Subcutaneous abdominal adipose tissue (tissue), 5 donors: ENCODE measurements around the gene RBM22.
A peak's percentile ranks its signal among the peaks of the same experiment; 100 is the strongest.
"Not testable (repeated sequence)": the region's sequence is repeated elsewhere in the genome, so short reads cannot be mapped to it uniquely, and the experiment has no call there.

ENCODE experiments used
- H3K27ac ChIP-seq: one replicate; pipeline ENCODE4 v1.7.0; 2013; ENCODE audit warnings: low read depth, mild to moderate bottlenecking, inconsistent platforms, low read length, moderate library complexity
- H3K27me3 ChIP-seq, 5 donors: one replicate each; pipeline ENCODE4 v1.7.0; 2013; ENCODE audit warnings: low read length in 5 of 5, inconsistent platforms in 1 of 5; ENCODE audit not compliant: control insufficient read depth in 5 of 5, insufficient read depth in 4 of 5
- H3K36me3 ChIP-seq, 5 donors: one replicate each; pipeline ENCODE4 v1.7.0; 2013; ENCODE audit warnings: low read length in 5 of 5; ENCODE audit not compliant: control insufficient read depth in 5 of 5, insufficient read depth in 5 of 5
- H3K4me1 ChIP-seq, 5 donors: one replicate each; pipeline ENCODE4 v1.7.0; 2013; ENCODE audit warnings: low read length in 5 of 5, mild to moderate bottlenecking in 3 of 5, moderate library complexity in 1 of 5; ENCODE audit not compliant: control insufficient read depth in 5 of 5, insufficient read depth in 5 of 5
- H3K4me3 ChIP-seq, 5 donors: one replicate each; pipeline ENCODE4 v1.7.0; 2013; ENCODE audit warnings: low read length in 5 of 5, low read depth in 1 of 5
- H3K9ac ChIP-seq, 5 donors: one replicate each; pipeline ENCODE4 v1.7.0; 2013; ENCODE audit warnings: low read length in 5 of 5, mild to moderate bottlenecking in 4 of 5, moderate library complexity in 3 of 5
- H3K9me3 ChIP-seq, 5 donors: one replicate each; pipeline ENCODE4 v1.7.0; 2013; ENCODE audit warnings: low read length in 5 of 5; ENCODE audit not compliant: control insufficient read depth in 5 of 5
- donor health status: healthy.
- donor health status: healthy.
- donor health status: healthy.
- donor health status: healthy.
- donor health status: healthy.

The RBM22 gene

DNA sequence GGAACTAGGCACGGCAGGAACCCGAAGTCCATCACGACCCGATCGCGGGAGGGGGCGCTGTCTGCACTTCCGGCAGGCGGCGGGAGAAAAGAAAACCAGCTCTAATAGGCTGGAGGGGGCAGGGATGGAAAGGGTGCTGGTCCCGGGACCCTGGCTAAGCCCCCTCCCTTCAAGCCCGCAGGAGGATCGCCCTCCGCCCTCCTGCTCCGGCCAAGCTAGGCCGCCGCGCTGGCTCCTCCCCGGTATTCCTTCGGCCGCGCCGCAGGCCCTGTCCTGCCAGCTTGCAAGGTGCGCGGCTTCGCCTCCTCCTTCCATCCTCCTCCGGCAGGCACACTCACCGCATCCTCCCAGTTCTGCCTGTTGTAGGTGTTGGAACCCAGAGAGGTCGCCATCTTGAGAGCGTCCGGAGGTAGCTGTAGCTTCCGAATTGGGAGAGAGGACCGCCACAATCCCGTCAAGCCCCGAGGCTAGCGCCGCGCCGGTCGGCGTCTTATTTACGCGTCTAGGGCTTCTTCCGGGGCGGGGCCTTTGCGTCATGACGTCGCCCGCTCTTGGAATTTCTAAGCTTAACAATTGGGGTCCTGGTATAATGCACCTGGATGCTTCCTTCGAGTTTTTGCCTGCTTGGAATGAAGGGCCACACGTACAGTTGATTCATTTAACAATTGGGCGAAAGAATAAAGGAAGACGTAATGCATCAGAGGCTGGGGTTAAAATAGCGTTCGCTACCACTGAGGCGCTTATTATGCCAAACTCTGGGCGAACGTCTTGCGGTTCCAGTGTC, at the start of gene RBM22:
TSS of gene RBM22 (minus strand) at position 469 of the 784 bp plus-strand sequence. CDS start at position 392, 77 bp downstream.
- Histone ChIP-seq H3K36me3 (peaks cover 13 to 31% (median 29%) of the 10 kb centered on the region in 5 donors), H3K9me3 (no peaks in the 10 kb centered on the region), H3K9ac (peak within 1 kb of the TSS; percentile 91 to 97 (median 95)), H3K4me1 (peaks cover 0 to 22% (median 19%) of the 10 kb centered on the region in 5 donors), H3K4me3 (peak within 1 kb of the TSS; percentile 94 to 100 (median 99)), H3K27me3 (no peaks in the 10 kb centered on the region), H3K27ac (peak within 1 kb of the TSS; percentile 91)

DNA sequence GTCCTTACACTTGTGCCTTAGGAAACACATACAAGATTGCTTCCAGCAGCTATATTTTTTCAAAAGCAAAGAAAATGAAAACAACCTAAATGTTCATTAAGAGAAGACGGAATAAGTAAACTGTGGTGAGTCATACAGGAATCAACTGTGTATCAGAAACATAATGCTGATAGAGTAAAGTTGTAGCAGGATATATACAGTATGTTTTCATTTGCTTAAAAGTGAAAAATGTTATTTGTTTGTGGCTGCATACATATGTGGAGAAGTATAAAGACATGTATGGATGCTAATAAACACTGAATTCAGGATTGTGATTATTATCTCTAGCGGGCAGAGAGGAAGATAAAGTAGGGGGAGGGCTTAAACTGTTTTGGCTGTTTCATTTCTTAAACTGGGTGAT, 49.6 kb upstream of the RBM22 start:
- Histone ChIP-seq H3K27me3 (no peaks in the 10 kb centered on the region), H3K9me3 (no peaks in the 10 kb centered on the region), H3K4me1 (peaks cover 0 to 13% (median 3%) of the 10 kb centered on the region in 5 donors), H3K4me3 (no peak overlapping the region), H3K27ac (no peak overlapping the region), H3K9ac (peak overlapping the region in 1 of 5 donors; percentile 20), H3K36me3 (peaks cover 28 to 39% (median 37%) of the 10 kb centered on the region in 5 donors)

DNA sequence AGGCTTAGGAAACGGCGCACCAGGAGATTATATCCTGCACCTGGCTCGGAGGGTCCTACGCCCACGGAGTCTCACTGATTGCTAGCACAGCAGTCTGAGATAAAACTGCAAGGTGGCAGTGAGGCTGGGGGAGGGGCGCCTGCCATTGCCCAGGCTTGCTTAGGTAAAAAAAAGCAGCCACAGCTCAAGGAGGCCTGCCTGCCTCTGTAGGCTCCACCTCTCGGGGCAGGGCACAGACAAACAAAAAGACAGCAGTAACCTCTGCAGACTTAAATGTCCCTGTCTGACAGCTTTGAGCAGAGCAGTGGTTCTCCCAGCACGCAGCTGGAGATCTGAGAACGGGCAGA, 42.3 kb upstream of the RBM22 start:
- H3K36me3 ChIP-seq, result peaks cover 6 to 14% (median 12%) of the 10 kb centered on the region in 5 donors
- not testable (repeated sequence) for H3K4me1 ChIP-seq, H3K27me3 ChIP-seq, H3K9ac ChIP-seq, H3K4me3 ChIP-seq, H3K27ac ChIP-seq, H3K9me3 ChIP-seq

GRCh38 chr5:150742455-150743141, 41.7 kb upstream of the RBM22 start:
- not testable (repeated sequence) for H3K4me3 ChIP-seq, H3K27me3 ChIP-seq, H3K9me3 ChIP-seq, H3K4me1 ChIP-seq
- Histone ChIP-seq H3K36me3 (peaks cover 6 to 14% (median 12%) of the 10 kb centered on the region in 5 donors), H3K9ac (peak overlapping the region in 1 of 5 donors; percentile 32), H3K27ac (peak overlapping the region; percentile 34)

DNA sequence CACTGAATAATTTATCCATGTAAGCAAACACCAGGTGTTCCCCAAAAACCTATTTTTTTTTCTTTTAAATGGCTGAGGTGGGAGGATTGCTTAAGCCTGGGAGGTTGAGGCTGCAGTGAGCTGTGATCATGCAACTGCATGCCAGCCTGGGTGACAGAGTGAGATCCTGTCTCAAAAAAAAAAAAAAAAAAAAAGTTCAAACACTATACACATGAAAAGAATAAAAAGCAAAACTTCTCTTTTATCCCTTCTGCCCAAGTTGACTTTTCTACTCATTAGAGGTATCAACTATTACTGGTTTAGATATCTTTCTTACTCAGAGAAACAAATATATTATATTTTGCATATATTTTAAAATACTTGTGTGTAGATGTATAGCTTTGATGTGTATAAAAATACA, 40.1 kb upstream of the RBM22 start:
- H3K4me3 ChIP-seq, result no peak overlapping the region
- H3K27ac ChIP-seq, result no peak overlapping the region
- H3K9ac ChIP-seq, result no peak overlapping the region
- H3K9me3 ChIP-seq, result peaks cover 0 to 2% (median 0%) of the 10 kb centered on the region in 5 donors
- H3K36me3 ChIP-seq, result peaks cover 6 to 14% (median 12%) of the 10 kb centered on the region in 5 donors
- H3K4me1 ChIP-seq, result peaks cover 0 to 9% (median 0%) of the 10 kb centered on the region in 5 donors
- no peaks in the 10 kb centered on the region for H3K27me3 ChIP-seq

GRCh38 chr5:150738862-150739261, 38.0 kb upstream of the RBM22 start:
- peaks cover 0 to 16% (median 10%) of the 10 kb centered on the region in 5 donors for H3K4me1 ChIP-seq

DNA sequence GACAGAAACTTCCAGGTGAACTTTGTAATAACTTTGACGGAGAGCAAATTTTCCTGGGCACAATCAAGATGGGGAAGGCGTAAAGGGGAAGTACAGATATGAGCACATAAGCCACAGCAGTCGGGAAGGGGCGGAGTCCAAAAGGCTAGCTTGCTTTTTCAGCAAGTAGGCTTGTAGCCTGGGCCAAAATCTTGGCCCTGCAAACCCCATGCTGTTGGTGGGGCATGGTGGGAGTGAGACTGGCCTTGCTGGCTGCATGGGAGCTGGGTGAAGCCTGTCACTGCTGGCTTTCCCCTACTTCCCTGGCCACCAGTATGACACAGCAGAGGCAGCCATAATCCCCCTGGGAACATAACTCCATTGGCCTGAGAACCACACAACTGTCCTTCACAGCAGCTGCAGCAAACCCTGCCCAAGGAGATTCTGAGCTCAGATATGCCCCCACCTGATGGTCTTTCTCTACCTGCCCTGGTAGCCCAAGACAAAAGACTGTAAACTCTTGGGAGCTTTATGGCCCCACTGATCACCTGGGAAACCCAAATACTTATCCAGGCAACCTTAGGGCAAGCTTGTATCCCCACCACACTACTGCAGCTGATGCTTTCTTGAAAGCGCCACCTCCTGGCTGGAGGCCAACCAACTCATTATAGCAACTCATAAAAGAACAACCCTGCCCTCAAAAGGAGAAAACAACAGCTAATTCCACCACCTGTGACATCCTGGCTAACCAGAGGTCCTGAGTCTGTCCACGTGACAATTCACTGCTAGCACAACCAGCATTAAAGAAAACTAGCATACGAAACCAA, 33.9 kb upstream of the RBM22 start:
- Histone ChIP-seq H3K4me3 (peak overlapping the region in 2 of 5 donors; percentile 7 to 43), H3K27ac (no peak overlapping the region), H3K9ac (peak overlapping the region in 1 of 5 donors; percentile 42), H3K4me1 (peaks cover 0 to 10% (median 6%) of the 10 kb centered on the region in 5 donors), H3K9me3 (peaks cover 0 to 2% (median 0%) of the 10 kb centered on the region in 5 donors), H3K27me3 (no peaks in the 10 kb centered on the region), H3K36me3 (peaks cover 31 to 46% (median 34%) of the 10 kb centered on the region in 5 donors)

More at GRCh38 chr5:150738862-150739261, 38.0 kb upstream of the RBM22 start:
- peaks cover 8 to 21% (median 12%) of the 10 kb centered on the region in 5 donors for H3K36me3 ChIP-seq
- no peak overlapping the region for H3K9ac ChIP-seq
- H3K27me3 ChIP-seq, result no peaks in the 10 kb centered on the region
- H3K27ac ChIP-seq, result no peak overlapping the region
- no peak overlapping the region for H3K4me3 ChIP-seq
- H3K9me3 ChIP-seq, result peaks cover 0 to 2% (median 0%) of the 10 kb centered on the region in 5 donors

GRCh38 chr5:150731669-150732242, 30.9 kb upstream of the RBM22 start:
- Histone ChIP-seq H3K27me3 (no peaks in the 10 kb centered on the region), H3K27ac (no peak overlapping the region), H3K4me1 (peaks cover 0 to 10% (median 6%) of the 10 kb centered on the region in 5 donors), H3K9ac (no peak overlapping the region), H3K36me3 (peaks cover 46 to 67% (median 54%) of the 10 kb centered on the region in 5 donors), H3K9me3 (peaks cover 0 to 2% (median 0%) of the 10 kb centered on the region in 5 donors), H3K4me3 (no peak overlapping the region)

- no peak overlapping the region for H3K9ac ChIP-seq
- peaks cover 50 to 79% (median 69%) of the 10 kb centered on the region in 5 donors for H3K36me3 ChIP-seq
- H3K27ac ChIP-seq, result no peak overlapping the region
- no peak overlapping the region for H3K4me3 ChIP-seq
- peaks cover 0 to 7% (median 4%) of the 10 kb centered on the region in 5 donors for H3K4me1 ChIP-seq
- H3K9me3 ChIP-seq, result no peaks in the 10 kb centered on the region
- no peaks in the 10 kb centered on the region for H3K27me3 ChIP-seq
These were observed 29.0 kb upstream of the RBM22 start for GRCh38 chr5:150729859-150730258.
